ENCODE results near the gene EIF3I.

The EIF3I gene

GRCh38 chr1:32221980-32222755 is at the start of gene EIF3I, which contains the start of gene TMEM234:
EIF3I (plus strand) TSS chr1:32222407; CDS start chr1:32222442, 35 bp downstream.
TMEM234 (minus strand) TSS chr1:32222353; CDS start chr1:32222322, 31 bp downstream.
- DNase-seq, result peak; percentile 91

GRCh38 chr1:32172621-32173245 is 49.5 kb upstream of the EIF3I start:
- DNase-seq, result no peak

- no peak for DNase-seq
Measured at GRCh38 chr1:32178380-32179192, 43.6 kb upstream of the EIF3I start.

GRCh38 chr1:32179193-32179442 is 43.1 kb upstream of the EIF3I start:
- no peak for DNase-seq

- DNase-seq, result peak; percentile 91
Measured at GRCh38 chr1:32179443-32180185, 42.6 kb upstream of the EIF3I start, which contains the start of gene TXLNA. TXLNA (plus strand) TSS chr1:32179675; CDS start chr1:32180346, 671 bp downstream.

- peak; percentile 36 for DNase-seq
Measured at GRCh38 chr1:32180186-32181060, 41.8 kb upstream of the EIF3I start.

- no peak for DNase-seq
Measured at GRCh38 chr1:32181065-32181464, 41.1 kb upstream of the EIF3I start.

- DNase-seq, result no peak
Measured at GRCh38 chr1:32181563-32181962, 40.6 kb upstream of the EIF3I start.

- DNase-seq, result no peak
Measured at GRCh38 chr1:32182060-32182459, 40.1 kb upstream of the EIF3I start.

- no peak for DNase-seq
Measured at GRCh38 chr1:32184650-32185049, 37.6 kb upstream of the EIF3I start.

- no peak for DNase-seq
Measured at GRCh38 chr1:32186077-32186476, 36.1 kb upstream of the EIF3I start.

GRCh38 chr1:32186491-32186890 is 35.7 kb upstream of the EIF3I start:
- no peak for DNase-seq

GRCh38 chr1:32187850-32188249 is 34.4 kb upstream of the EIF3I start:
- DNase-seq, result no peak

GRCh38 chr1:32192220-32192948 is 29.8 kb upstream of the EIF3I start:
- DNase-seq, result no peak

- no peak for DNase-seq
Measured at GRCh38 chr1:32194984-32195383, 27.2 kb upstream of the EIF3I start.

GRCh38 chr1:32195531-32195930 is 26.7 kb upstream of the EIF3I start:
- DNase-seq, result no peak

- DNase-seq, result no peak
Measured at GRCh38 chr1:32195972-32196823, 26.0 kb upstream of the EIF3I start.

GRCh38 chr1:32197074-32197473 is 25.1 kb upstream of the EIF3I start:
- DNase-seq, result no peak

GRCh38 chr1:32197837-32198236 is 24.4 kb upstream of the EIF3I start:
- no peak for DNase-seq

All from activated CD8-positive, alpha-beta memory T cell treated with anti-CD3 and anti-CD28 coated beads, Interleukin-2, amount 50 U/mL, for 4 hours (primary cell).